K562 (cell line): ENCODE measurements around the gene TMEM79. TPM values are rescaled to one million over a fixed set of nuclear protein-coding genes. Genes with fewer than 3 reads are reported as not detected.
A peak's percentile ranks its signal among the peaks of the same experiment; 100 is the strongest.

Experiments used
- ATAC-seq: fragments of 200-7000 bp; cut with Tn5 transposase; 3 replicates; pipeline ENCODE4 v1.9.1; 2020; ENCODE audit warnings: moderate library complexity
- BruUV-seq: library from RNA; stranded (reverse); fragments of 400-500 nt; replicated peaks from 2 replicates; lab custom pipeline; 2021; lab: Mats Ljungman, UMichigan
- CTCF ChIA-PET: fragments of 300-600 bp; formaldehyde crosslinking; extraction: SDS; loops from one replicate; lab custom pipeline; 2021; ENCODE audit warnings: low intra/inter-chr PET ratio; lab: Yijun Ruan, JAX
- POLR2A ChIA-PET: fragments of 300-600, 350-650 bp; sonication (Branson Sonifier 250); formaldehyde crosslinking; extraction: SDS; loops from one replicate; lab custom pipeline; 2021; ENCODE audit warnings: antibody characterized with exemption, inconsistent platforms; lab: Yijun Ruan, JAX
- DNase-seq, 4 experiments: peaks; one replicate each; pipeline versions ENCODE4 v3.0.0 to v3.0.0-alpha.2; 2011 to 2018; ENCODE audit warnings: low spot score in 3 of 4, mixed read lengths in 3 of 4; ENCODE audit errors: extremely low read depth in 1 of 4
- FAIRE-seq: peaks from 2 replicates; lab custom pipeline; 2011; peaks lifted over from hg19 to GRCh38; lab: Jason Lieb, UNC
- H2AFZ ChIP-seq: 2 replicates; pipeline ENCODE4 v1.6.0; 2011; ENCODE audit warnings: low read depth, low read length, control low read depth, inconsistent platforms
- H3K27ac ChIP-seq: fragments of 200-600 bp; 3 replicates; pipeline ENCODE4 v1.8.0; 2011; ENCODE audit warnings: low read depth, mild to moderate bottlenecking, control low read depth, inconsistent platforms, low read length, moderate library complexity, mixed read lengths; ENCODE audit errors: extremely low read depth
- H3K27me3 ChIP-seq, 2 experiments: fragments of 300-600 bp in 1 of 2; 2 replicates in 1 of 2; 3 replicates in 1 of 2; pipeline versions ENCODE4 v1.6.0 to v1.8.0; 2011; ENCODE audit warnings: inconsistent platforms in 2 of 2, low read length in 2 of 2, mild to moderate bottlenecking in 1 of 2, mixed read lengths in 1 of 2, moderate library complexity in 1 of 2; ENCODE audit not compliant: control insufficient read depth in 2 of 2, insufficient read depth in 2 of 2
- H3K36me3 ChIP-seq: fragments of 300-600 bp; 3 replicates; pipeline ENCODE4 v1.8.0; 2011; ENCODE audit warnings: mild to moderate bottlenecking, low read length, inconsistent platforms; ENCODE audit not compliant: control insufficient read depth, insufficient read depth
- H3K4me1 ChIP-seq, 2 experiments: fragments of 200-600 bp in 1 of 2; replicated peaks in 1 of 2; 2 replicates in 1 of 2; 3 replicates in 1 of 2; pipeline versions ENCODE4 v1.5.1 to v1.8.0; 2011; ENCODE audit warnings: inconsistent platforms in 2 of 2, low read length in 2 of 2, mild to moderate bottlenecking in 1 of 2, mixed read lengths in 1 of 2, moderate library complexity in 1 of 2; ENCODE audit not compliant: control insufficient read depth in 2 of 2, insufficient read depth in 2 of 2
- H3K4me2 ChIP-seq: 2 replicates; pipeline ENCODE4 v1.6.1; 2011; ENCODE audit warnings: low read length, control low read depth, inconsistent platforms, mixed read lengths; ENCODE audit not compliant: insufficient read depth
- H3K4me3 ChIP-seq: fragments of 200-600 bp; sonication (generic), shearing (Covaris generic); 2 replicates; pipeline ENCODE4 v1.5.1; 2016; ENCODE audit warnings: control low read depth, inconsistent platforms
- H3K79me2 ChIP-seq: fragments of 200-600 bp; 3 replicates; pipeline ENCODE4 v1.8.0; 2011; ENCODE audit warnings: low read length, inconsistent platforms; ENCODE audit not compliant: control insufficient read depth, insufficient read depth
- H3K9ac ChIP-seq, 2 experiments: 2 replicates each; pipeline versions ENCODE4 v1.6.0 to v1.6.1; 2011; ENCODE audit warnings: low read depth in 2 of 2, low read length in 2 of 2, control low read depth in 1 of 2, inconsistent platforms in 1 of 2, mild to moderate bottlenecking in 1 of 2, mixed read lengths in 1 of 2; ENCODE audit not compliant: insufficient read depth in 1 of 2
- H3K9me1 ChIP-seq: one replicate; pipeline ENCODE4 v1.6.0; 2011; ENCODE audit warnings: inconsistent platforms, mild to moderate bottlenecking, low read length, moderate library complexity; ENCODE audit not compliant: control insufficient read depth, insufficient read depth
- H3K9me3 ChIP-seq: replicated peaks from 2 replicates; pipeline ENCODE4 v1.5.1; 2011; ENCODE audit warnings: low read depth, low read length, inconsistent platforms; ENCODE audit not compliant: control insufficient read depth, insufficient read depth
- H4K20me1 ChIP-seq: replicated peaks from 2 replicates; pipeline ENCODE4 v1.6.1; 2011; ENCODE audit warnings: low read length, inconsistent platforms, mixed read lengths; ENCODE audit not compliant: control insufficient read depth, insufficient read depth
- AFF1 ChIP-seq, 2 experiments: fragments of 450-650 bp; IDR thresholded peaks; 2 replicates each; pipeline ENCODE4 v1.6.1; 2018; ENCODE audit warnings: mild to moderate bottlenecking in 2 of 2, low read depth in 1 of 2; ENCODE audit not compliant: partially characterized antibody in 2 of 2
- AFF4 ChIP-seq: sonication (generic); formaldehyde crosslinking; IDR thresholded peaks from 2 replicates; pipeline ENCODE4 v1.8.0; 2023; ENCODE audit warnings: mild to moderate bottlenecking, missing genetic modification reagents
- RNF2 ChIP-seq: sonication (generic); IDR thresholded peaks from 2 replicates; pipeline ENCODE4 v1.6.1; 2016
- SMARCA4 ChIP-seq: fragments of 450-650 bp; IDR thresholded peaks from 2 replicates; pipeline ENCODE4 v1.6.1; 2016
- ZBTB11 ChIP-seq, 3 experiments: fragments of 200-800 bp in 1 of 3; fragments of 250-450 bp in 1 of 3; fragments of 450-650 bp in 1 of 3; sonication (Bioruptor Pico) in 1 of 3; sonication (Bioruptor generic) in 1 of 3; formaldehyde crosslinking in 1 of 3; IDR thresholded peaks; 2 replicates each; pipeline versions ENCODE4 v1.6.1 to v1.8.0; 2016 to 2022; ENCODE audit warnings: mild to moderate bottlenecking in 2 of 3, missing genetic modification characterization in 2 of 3, missing compliant biosample characterization in 1 of 3, moderate library complexity in 1 of 3
- WGBS: fragments of 100-300 bp; shearing (Covaris generic); methylation state at CpG from one replicate; pipeline ENCODE4 v1.1.6; 2016; ENCODE audit warnings: low coverage, mixed read lengths; ENCODE audit not compliant: insufficient coverage; ENCODE audit errors: missing lambda C conversion rate; 5-methylcytosine and 5-hydroxymethylcytosine counted together
- in situ Hi-C: fragments of 300-500 bp; cut with MboI; formaldehyde crosslinking; loops from 4 replicates; pipeline ENCODE4 v1.15.0; 2018; ENCODE audit warnings: inconsistent platforms, mixed read lengths
- intact Hi-C: fragments of 100-400 bp; cut with micrococcal nuclease; formaldehyde crosslinking; loops from 2 replicates; pipeline ENCODE4 v1.14.2; 2022
- polyA plus RNA-seq, 8 experiments: library from polyadenylated mRNA; depleted of rRNA in 4 of 8; stranded (reverse) in 5 of 8; unstranded in 3 of 8; fragments of >200 nt; fragmentation: Nextera tagmentation in 2 of 8; fragmentation: Illumina TruSeq in 1 of 8; extraction: Ambion mirVana in 2 of 8; extraction: Trizol in 1 of 8; gene quantifications; 2 replicates each; pipeline versions ENCODE4 v1.2.1 to v1.2.3, GENCODE V29; 2011 to 2014; ENCODE audit warnings: inconsistent platforms in 1 of 8, missing spikeins in 1 of 8
- total RNA-seq, 7 experiments: library from RNA; depleted of rRNA in 6 of 7; stranded (reverse); fragments of >200 nt in 6 of 7; fragmentation: Illumina TruSeq in 2 of 7; extraction: Trizol in 2 of 7; gene quantifications; 2 replicates each; pipeline versions ENCODE4 v1.2.1 to v1.2.3, GENCODE V29; 2011 to 2021; ENCODE audit warnings: low replicate concordance in 1 of 7

TMEM79 gene
- total and polyA plus RNA-seq, 9 of the 15 experiments (the other 6 are each of a cell fraction or from before 2014, with no cell fraction given) = 0.69 to 6.8 (median 4.0) TPM

GRCh38 chr1:156258859-156259258, 25.3 kb upstream of the TMEM79 start:
- POLR2A ChIA-PET = interaction anchor here (0.6 to 1.8 kb wide), 2 partner anchors 13 to 176 kb away, joined by 3 to 6 read pairs; no protein-coding TSS in a partner anchor
- WGBS = 93% methylated on average over 6 of the region's 8 CpGs
- Histone ChIP-seq H3K9me1 (no peaks in the 10 kb centered on the region), H3K27me3 (no peaks in the 10 kb centered on the region), H4K20me1 (no peaks in the 10 kb centered on the region), H3K9me3 (no peaks in the 10 kb centered on the region), H2AFZ (no peak overlapping the region), H3K4me3 (no peak overlapping the region), H3K27ac (no peak overlapping the region), H3K36me3 (peaks cover 86% of the 10 kb centered on the region), H3K79me2 (no peaks in the 10 kb centered on the region), H3K4me1 (peaks cover 10 to 13% of the 10 kb centered on the region in 2 experiments; a peak in 4 of 5 replicates), H3K9ac (peak overlapping the region in 1 of 2 experiments; percentile 13; a peak in 1 of 4 replicates), H3K4me2 (no peak overlapping the region)
- in situ Hi-C loops (no loop called here), intact Hi-C loops (no loop called here)
- no peak for ATAC-seq
- BruUV-seq = no TSS peak
- no peak for DNase-seq
- CTCF ChIA-PET = no interaction called here
- no peak for FAIRE-seq
- TF ChIP-seq AFF1 (IDR thresholded peaks at IDR 0.05; ENCODE audit: low read depth in 1 of 2, partially characterized antibody in 2 of 2) = no peak
- TF ChIP-seq ZBTB11 (CRISPR knock-in tag; IDR thresholded peaks at IDR 0.05) = no peak
- TF ChIP-seq AFF4 (CRISPR knock-in tag) = no peak
- TF ChIP-seq RNF2 = no peak
- TF ChIP-seq SMARCA4 = no peak
